Measurements from ENCODE around the gene RIMS4.

RIMS4 gene

GRCh38 chr20:44743080-44743701 lies 67.2 kb downstream of the RIMS4 start:
- no peak overlapping the region for H3K27ac ChIP-seq
- CTCF ChIA-PET, result interaction anchor here (2.1 to 7.1 kb wide), 2 partner anchors 10 to 59 kb away, joined by 6 to 39 read pairs; no protein-coding TSS in a partner anchor
- no peak for DNase-seq (ENCODE audit: low spot score)
- TF ChIP-seq, protein P1, sequence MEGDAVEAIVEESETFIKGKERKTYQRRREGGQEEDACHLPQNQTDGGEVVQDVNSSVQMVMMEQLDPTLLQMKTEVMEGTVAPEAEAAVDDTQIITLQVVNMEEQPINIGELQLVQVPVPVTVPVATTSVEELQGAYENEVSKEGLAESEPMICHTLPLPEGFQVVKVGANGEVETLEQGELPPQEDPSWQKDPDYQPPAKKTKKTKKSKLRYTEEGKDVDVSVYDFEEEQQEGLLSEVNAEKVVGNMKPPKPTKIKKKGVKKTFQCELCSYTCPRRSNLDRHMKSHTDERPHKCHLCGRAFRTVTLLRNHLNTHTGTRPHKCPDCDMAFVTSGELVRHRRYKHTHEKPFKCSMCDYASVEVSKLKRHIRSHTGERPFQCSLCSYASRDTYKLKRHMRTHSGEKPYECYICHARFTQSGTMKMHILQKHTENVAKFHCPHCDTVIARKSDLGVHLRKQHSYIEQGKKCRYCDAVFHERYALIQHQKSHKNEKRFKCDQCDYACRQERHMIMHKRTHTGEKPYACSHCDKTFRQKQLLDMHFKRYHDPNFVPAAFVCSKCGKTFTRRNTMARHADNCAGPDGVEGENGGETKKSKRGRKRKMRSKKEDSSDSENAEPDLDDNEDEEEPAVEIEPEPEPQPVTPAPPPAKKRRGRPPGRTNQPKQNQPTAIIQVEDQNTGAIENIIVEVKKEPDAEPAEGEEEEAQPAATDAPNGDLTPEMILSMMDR (conservative IDR thresholded peaks at IDR 0.05; ENCODE audit: low read depth), result no peak
- POLR2A ChIA-PET (ENCODE audit: low non-redundant PET), result no interaction called here

GRCh38 chr20:44742304-44743079 lies 67.9 kb downstream of the RIMS4 start:
- no peak overlapping the region for H3K27ac ChIP-seq
- ChIA-PET CTCF (interaction anchor here (0.6 to 7.1 kb wide), 3 partner anchors 9 to 828 kb away, joined by 4 to 39 read pairs (median 6); partner anchors contain the start of gene TOX2), POLR2A (ENCODE audit: low non-redundant PET) (no interaction called here)
- TF ChIP-seq, protein P1 (conservative IDR thresholded peaks at IDR 0.05; ENCODE audit: low read depth), result no peak
- DNase-seq (ENCODE audit: low spot score), result no peak

DNA sequence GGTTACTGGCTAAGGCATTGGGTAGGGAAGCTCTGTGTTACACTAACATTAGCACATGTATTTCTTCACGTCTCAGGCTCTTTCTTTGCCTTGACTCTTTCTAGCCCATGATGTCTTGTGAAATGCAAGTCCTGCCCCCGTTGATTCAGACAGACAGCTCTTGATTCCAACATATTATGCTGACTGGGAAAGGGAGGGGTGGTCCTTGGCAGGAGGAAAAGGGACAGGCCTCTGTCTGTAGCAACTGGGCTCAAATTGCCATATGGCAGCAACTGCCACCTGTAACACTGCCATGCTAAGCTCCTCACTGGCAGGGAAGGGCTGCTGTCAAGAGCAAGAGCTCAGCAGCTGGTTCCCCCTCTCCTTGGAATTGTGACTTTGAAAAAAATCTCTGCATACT lies 70.4 kb downstream of the RIMS4 start:
- no peak for DNase-seq (ENCODE audit: low spot score)
- CTCF ChIA-PET, result interaction anchor here (7.1 kb wide), 1 partner anchor 56 kb away, joined by 39 read pairs; no protein-coding TSS in a partner anchor
- POLR2A ChIA-PET (ENCODE audit: low non-redundant PET), result no interaction called here
- H3K27ac ChIP-seq, result no peak overlapping the region
- TF ChIP-seq, protein P1 (conservative IDR thresholded peaks at IDR 0.05; ENCODE audit: low read depth), result no peak

GRCh38 chr20:44738813-44739477 lies 71.4 kb downstream of the RIMS4 start:
- TF ChIP-seq, protein P1 (conservative IDR thresholded peaks at IDR 0.05; ENCODE audit: low read depth), result no peak
- H3K27ac ChIP-seq, result no peak overlapping the region
- ChIA-PET POLR2A (ENCODE audit: low non-redundant PET) (no interaction called here), CTCF (interaction anchor here (0.6 to 7.1 kb wide), 4 partner anchors 32 to 340 kb away, joined by 3 to 39 read pairs (median 3); no protein-coding TSS in a partner anchor)
- peak; percentile 97 for DNase-seq (ENCODE audit: low spot score)

- POLR2A ChIA-PET (ENCODE audit: low non-redundant PET), result interaction anchor here (0.6 kb wide), 1 partner anchor 993 kb away, joined by 3 read pairs; no protein-coding TSS in a partner anchor
- CTCF ChIA-PET, result interaction anchor here (0.7 to 1.3 kb wide), 4 partner anchors 10 to 53 kb away, joined by 3 to 5 read pairs (median 3); no protein-coding TSS in a partner anchor
- TF ChIP-seq, protein P1 (conservative IDR thresholded peaks at IDR 0.05; ENCODE audit: low read depth), result no peak
- no peak overlapping the region for H3K27ac ChIP-seq
- no peak for DNase-seq (ENCODE audit: low spot score)
Measured at GRCh38 chr20:44737116-44737515, 73.2 kb downstream of the RIMS4 start.

Data from RWPE1 (cell line).